ENCODE data around the gene AGMAT.

DNA sequence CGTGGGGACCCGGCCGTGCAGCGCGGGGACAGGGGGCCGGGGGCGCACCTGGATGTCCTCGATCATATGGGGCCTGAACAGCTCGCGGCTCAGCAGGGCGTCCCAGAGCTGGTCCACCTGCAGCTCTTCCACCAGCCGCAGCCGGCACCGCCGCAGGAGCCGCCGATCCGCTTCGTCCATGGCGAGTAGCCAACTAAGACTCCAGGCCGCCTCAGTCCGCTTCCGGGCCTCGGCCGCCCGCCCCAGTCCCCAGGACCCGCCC lies 60.9 kb downstream of the AGMAT start, which contains the start of gene CASP9:
- TF ChIP-seq POLR2A (IDR thresholded peaks at IDR 0.05; ENCODE audit: extremely low read depth, insufficient read length) (peak; percentile 53), MYC (IDR thresholded peaks at IDR 0.05; ENCODE audit: low read depth, low read length) (no peak)
- TF ChIP-seq, protein P1, sequence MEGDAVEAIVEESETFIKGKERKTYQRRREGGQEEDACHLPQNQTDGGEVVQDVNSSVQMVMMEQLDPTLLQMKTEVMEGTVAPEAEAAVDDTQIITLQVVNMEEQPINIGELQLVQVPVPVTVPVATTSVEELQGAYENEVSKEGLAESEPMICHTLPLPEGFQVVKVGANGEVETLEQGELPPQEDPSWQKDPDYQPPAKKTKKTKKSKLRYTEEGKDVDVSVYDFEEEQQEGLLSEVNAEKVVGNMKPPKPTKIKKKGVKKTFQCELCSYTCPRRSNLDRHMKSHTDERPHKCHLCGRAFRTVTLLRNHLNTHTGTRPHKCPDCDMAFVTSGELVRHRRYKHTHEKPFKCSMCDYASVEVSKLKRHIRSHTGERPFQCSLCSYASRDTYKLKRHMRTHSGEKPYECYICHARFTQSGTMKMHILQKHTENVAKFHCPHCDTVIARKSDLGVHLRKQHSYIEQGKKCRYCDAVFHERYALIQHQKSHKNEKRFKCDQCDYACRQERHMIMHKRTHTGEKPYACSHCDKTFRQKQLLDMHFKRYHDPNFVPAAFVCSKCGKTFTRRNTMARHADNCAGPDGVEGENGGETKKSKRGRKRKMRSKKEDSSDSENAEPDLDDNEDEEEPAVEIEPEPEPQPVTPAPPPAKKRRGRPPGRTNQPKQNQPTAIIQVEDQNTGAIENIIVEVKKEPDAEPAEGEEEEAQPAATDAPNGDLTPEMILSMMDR (IDR thresholded peaks at IDR 0.05; ENCODE audit: low read depth, low read length), result no peak
- TF ChIP-seq, protein P2, sequence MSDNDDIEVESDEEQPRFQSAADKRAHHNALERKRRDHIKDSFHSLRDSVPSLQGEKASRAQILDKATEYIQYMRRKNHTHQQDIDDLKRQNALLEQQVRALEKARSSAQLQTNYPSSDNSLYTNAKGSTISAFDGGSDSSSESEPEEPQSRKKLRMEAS (IDR thresholded peaks at IDR 0.05; ENCODE audit: low read depth, low read length), result no peak

Data from NB4 (cell line).